HepG2 (cell line): ENCODE results near the gene KANK4. TPM values are rescaled to one million over a fixed set of nuclear protein-coding genes. Genes with fewer than 3 reads are reported as not detected.

Experiments
- ELF4 ChIP-seq: sonication (generic); formaldehyde crosslinking; IDR thresholded peaks from 2 replicates; pipeline ENCODE4 v1.5.0; 2020; ENCODE audit warnings: missing genetic modification reagents, mild to moderate bottlenecking, moderate library complexity, borderline replicate concordance
- FOXK2 ChIP-seq: fragments of 450-650 bp; IDR thresholded peaks from 2 replicates; pipeline ENCODE4 v1.6.1; 2016
- GPBP1L1 ChIP-seq: sonication (generic); formaldehyde crosslinking; IDR thresholded peaks from 2 replicates; pipeline ENCODE4 v1.5.0; 2020; ENCODE audit warnings: mild to moderate bottlenecking, missing genetic modification reagents
- KDM6A ChIP-seq: IDR thresholded peaks from 2 replicates; pipeline ENCODE4 v1.6.1; 2016; ENCODE audit warnings: low read depth
- NCOA5 ChIP-seq: sonication (generic); formaldehyde crosslinking; IDR thresholded peaks from 2 replicates; pipeline ENCODE4 v1.4.0; 2020; ENCODE audit warnings: missing genetic modification reagents
- NFIC ChIP-seq: IDR thresholded peaks from 2 replicates; pipeline ENCODE4 v1.6.1; 2012; ENCODE audit warnings: mild to moderate bottlenecking, low read length, inconsistent platforms
- NR2F6 ChIP-seq, 2 experiments: IDR thresholded peaks; 2 replicates each; pipeline ENCODE4 v1.6.1; 2016; ENCODE audit warnings: antibody characterized with exemption in 1 of 2, mild to moderate bottlenecking in 1 of 2
- TCF12 ChIP-seq, 2 experiments: fragments of 450-650 bp in 1 of 2; sonication (generic) in 1 of 2; formaldehyde crosslinking in 1 of 2; IDR thresholded peaks; 2 replicates each; pipeline versions ENCODE4 v1.6.1 to v1.8.0; 2017 to 2022; ENCODE audit warnings: antibody characterized with exemption in 1 of 2, mild to moderate bottlenecking in 1 of 2, missing genetic modification reagents in 1 of 2, moderate library complexity in 1 of 2
- TMF1 ChIP-seq: sonication (generic); formaldehyde crosslinking; IDR thresholded peaks from 2 replicates; pipeline ENCODE4 v1.8.1; 2022; ENCODE audit warnings: low read depth, missing genetic modification reagents
- ZBTB8A ChIP-seq: sonication (generic); formaldehyde crosslinking; IDR thresholded peaks from 2 replicates; pipeline ENCODE4 v1.4.0; 2020; ENCODE audit warnings: mild to moderate bottlenecking, low read depth, missing genetic modification reagents, borderline replicate concordance
- ZNF124 ChIP-seq: sonication (generic); formaldehyde crosslinking; IDR thresholded peaks from 2 replicates; pipeline ENCODE4 v1.4.0; 2020; ENCODE audit warnings: missing genetic modification reagents
- ZNF20 ChIP-seq: sonication (generic); formaldehyde crosslinking; IDR thresholded peaks from 2 replicates; pipeline ENCODE4 v1.4.0; 2020; ENCODE audit warnings: mild to moderate bottlenecking, moderate library complexity, missing genetic modification reagents
- ZNF430 ChIP-seq: sonication (generic); formaldehyde crosslinking; IDR thresholded peaks from 2 replicates; pipeline ENCODE4 v1.9.0; 2021; ENCODE audit warnings: mild to moderate bottlenecking, missing genetic modification reagents
- ZNF567 ChIP-seq: sonication (generic); formaldehyde crosslinking; IDR thresholded peaks from 2 replicates; pipeline ENCODE4 v1.8.1; 2023; ENCODE audit warnings: mild to moderate bottlenecking, missing genetic modification reagents, borderline replicate concordance
- polyA plus RNA-seq, 8 experiments: library from polyadenylated mRNA; depleted of rRNA in 3 of 8; stranded (reverse) in 7 of 8; unstranded in 1 of 8; fragments of >200 nt; fragmentation: Illumina TruSeq in 4 of 8; extraction: Trizol in 4 of 8; gene quantifications; 2 replicates each; pipeline versions ENCODE4 v1.2.1 to v1.2.3, GENCODE V29; 2011 to 2016; ENCODE audit warnings: low read depth in 4 of 8, missing spikeins in 1 of 8, mixed read lengths in 1 of 8; ENCODE audit not compliant: insufficient read depth in 1 of 8
- total RNA-seq, 5 experiments: library from RNA; depleted of rRNA; stranded (reverse); fragments of >200 nt; fragmentation: Illumina TruSeq; extraction: Trizol; gene quantifications; 2 replicates each; pipeline ENCODE4 v1.2.3, GENCODE V29; 2016; ENCODE audit warnings: low read depth in 1 of 5
- TF ChIP-seq, protein P1 (sequence below): sonication (generic); formaldehyde crosslinking; conservative IDR thresholded peaks from 2 replicates; pipeline ENCODE4 v1.4.0; 2020; ENCODE audit warnings: mild to moderate bottlenecking, missing genetic modification reagents, moderate library complexity
- TF ChIP-seq, protein P2 (sequence below): sonication (generic); formaldehyde crosslinking; IDR thresholded peaks from 2 replicates; pipeline ENCODE4 v1.5.1; 2020; ENCODE audit warnings: missing genetic modification reagents, mild to moderate bottlenecking, borderline replicate concordance
- TF ChIP-seq, protein P3 (sequence below): sonication (generic); formaldehyde crosslinking; IDR thresholded peaks from 2 replicates; pipeline ENCODE4 v1.8.1; 2023; ENCODE audit warnings: mild to moderate bottlenecking, inconsistent platforms, moderate library complexity, missing genetic modification reagents, borderline replicate concordance
- TF ChIP-seq, protein P4 (sequence below): sonication (generic); formaldehyde crosslinking; IDR thresholded peaks from 2 replicates; pipeline ENCODE4 v1.4.0; 2020; ENCODE audit warnings: missing genetic modification reagents, borderline replicate concordance

Gene KANK4
- total and polyA plus RNA-seq, 2 of the 13 experiments (the other 11 are each of a cell fraction or from before 2014, with no cell fraction given), result 16.1 to 25.7 TPM

GRCh38 chr1:62285984-62286785 lies 33.0 kb downstream of the KANK4 start (continued):
- TF ChIP-seq, protein P1, sequence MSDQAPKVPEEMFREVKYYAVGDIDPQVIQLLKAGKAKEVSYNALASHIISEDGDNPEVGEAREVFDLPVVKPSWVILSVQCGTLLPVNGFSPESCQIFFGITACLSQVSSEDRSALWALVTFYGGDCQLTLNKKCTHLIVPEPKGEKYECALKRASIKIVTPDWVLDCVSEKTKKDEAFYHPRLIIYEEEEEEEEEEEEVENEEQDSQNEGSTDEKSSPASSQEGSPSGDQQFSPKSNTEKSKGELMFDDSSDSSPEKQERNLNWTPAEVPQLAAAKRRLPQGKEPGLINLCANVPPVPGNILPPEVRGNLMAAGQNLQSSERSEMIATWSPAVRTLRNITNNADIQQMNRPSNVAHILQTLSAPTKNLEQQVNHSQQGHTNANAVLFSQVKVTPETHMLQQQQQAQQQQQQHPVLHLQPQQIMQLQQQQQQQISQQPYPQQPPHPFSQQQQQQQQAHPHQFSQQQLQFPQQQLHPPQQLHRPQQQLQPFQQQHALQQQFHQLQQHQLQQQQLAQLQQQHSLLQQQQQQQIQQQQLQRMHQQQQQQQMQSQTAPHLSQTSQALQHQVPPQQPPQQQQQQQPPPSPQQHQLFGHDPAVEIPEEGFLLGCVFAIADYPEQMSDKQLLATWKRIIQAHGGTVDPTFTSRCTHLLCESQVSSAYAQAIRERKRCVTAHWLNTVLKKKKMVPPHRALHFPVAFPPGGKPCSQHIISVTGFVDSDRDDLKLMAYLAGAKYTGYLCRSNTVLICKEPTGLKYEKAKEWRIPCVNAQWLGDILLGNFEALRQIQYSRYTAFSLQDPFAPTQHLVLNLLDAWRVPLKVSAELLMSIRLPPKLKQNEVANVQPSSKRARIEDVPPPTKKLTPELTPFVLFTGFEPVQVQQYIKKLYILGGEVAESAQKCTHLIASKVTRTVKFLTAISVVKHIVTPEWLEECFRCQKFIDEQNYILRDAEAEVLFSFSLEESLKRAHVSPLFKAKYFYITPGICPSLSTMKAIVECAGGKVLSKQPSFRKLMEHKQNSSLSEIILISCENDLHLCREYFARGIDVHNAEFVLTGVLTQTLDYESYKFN, result peak; percentile 77
- TF ChIP-seq, protein P2, sequence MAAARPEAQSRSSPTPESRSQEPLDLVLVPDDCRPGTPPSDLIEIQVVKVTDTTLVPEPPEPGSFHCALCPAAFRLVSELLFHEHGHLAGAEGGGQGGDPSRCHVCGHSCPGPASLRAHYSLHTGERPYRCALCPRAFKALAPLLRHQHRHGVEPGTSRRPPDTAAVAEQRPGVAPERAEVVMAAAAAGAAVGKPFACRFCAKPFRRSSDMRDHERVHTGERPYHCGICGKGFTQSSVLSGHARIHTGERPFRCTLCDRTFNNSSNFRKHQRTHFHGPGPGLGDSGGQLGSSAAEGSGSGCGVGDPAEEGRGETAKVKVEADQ (CRISPR knock-in tag), result no peak
- no peak for TF ChIP-seq GPBP1L1 (CRISPR knock-in tag)
- no peak for TF ChIP-seq KDM6A (CRISPR knock-in tag)
- TF ChIP-seq TMF1 (CRISPR knock-in tag), result no peak
- TF ChIP-seq ZNF567 (CRISPR knock-in tag), result no peak
- TF ChIP-seq TCF12 (IDR thresholded peaks at IDR 0.05), result no peak
- TF ChIP-seq TCF12 (CRISPR knock-in tag; IDR thresholded peaks at IDR 0.05), result no peak
- TF ChIP-seq NR2F6 (IDR thresholded peaks at IDR 0.05), result peak; percentile 83
- TF ChIP-seq NR2F6 (CRISPR knock-in tag; IDR thresholded peaks at IDR 0.05), result peak; percentile 84
- TF ChIP-seq, protein P3, sequence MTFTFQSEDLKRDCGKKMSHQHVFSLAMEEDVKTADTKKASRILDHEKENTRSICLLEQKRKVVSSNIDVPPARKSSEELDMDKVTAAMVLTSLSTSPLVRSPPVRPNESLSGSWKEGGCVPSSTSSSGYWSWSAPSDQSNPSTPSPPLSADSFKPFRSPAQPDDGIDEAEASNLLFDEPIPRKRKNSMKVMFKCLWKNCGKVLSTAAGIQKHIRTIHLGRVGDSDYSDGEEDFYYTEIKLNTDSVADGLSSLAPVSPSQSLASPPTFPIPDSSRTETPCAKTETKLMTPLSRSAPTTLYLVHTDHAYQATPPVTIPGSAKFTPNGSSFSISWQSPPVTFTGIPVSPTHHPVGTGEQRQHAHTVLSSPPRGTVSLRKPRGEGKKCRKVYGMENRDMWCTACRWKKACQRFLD (CRISPR knock-in tag), result no peak
- TF ChIP-seq ZNF124 (CRISPR knock-in tag), result no peak
- no peak for TF ChIP-seq ZBTB8A
- TF ChIP-seq FOXK2, result no peak
- TF ChIP-seq ZNF20 (CRISPR knock-in tag), result no peak
- TF ChIP-seq ZNF430 (CRISPR knock-in tag), result 0 out of 2 replicates have a peak, but pooled peaks have one; percentile 50
- no peak for TF ChIP-seq NFIC
- TF ChIP-seq NCOA5 (CRISPR knock-in tag), result no peak
- TF ChIP-seq, protein P4, sequence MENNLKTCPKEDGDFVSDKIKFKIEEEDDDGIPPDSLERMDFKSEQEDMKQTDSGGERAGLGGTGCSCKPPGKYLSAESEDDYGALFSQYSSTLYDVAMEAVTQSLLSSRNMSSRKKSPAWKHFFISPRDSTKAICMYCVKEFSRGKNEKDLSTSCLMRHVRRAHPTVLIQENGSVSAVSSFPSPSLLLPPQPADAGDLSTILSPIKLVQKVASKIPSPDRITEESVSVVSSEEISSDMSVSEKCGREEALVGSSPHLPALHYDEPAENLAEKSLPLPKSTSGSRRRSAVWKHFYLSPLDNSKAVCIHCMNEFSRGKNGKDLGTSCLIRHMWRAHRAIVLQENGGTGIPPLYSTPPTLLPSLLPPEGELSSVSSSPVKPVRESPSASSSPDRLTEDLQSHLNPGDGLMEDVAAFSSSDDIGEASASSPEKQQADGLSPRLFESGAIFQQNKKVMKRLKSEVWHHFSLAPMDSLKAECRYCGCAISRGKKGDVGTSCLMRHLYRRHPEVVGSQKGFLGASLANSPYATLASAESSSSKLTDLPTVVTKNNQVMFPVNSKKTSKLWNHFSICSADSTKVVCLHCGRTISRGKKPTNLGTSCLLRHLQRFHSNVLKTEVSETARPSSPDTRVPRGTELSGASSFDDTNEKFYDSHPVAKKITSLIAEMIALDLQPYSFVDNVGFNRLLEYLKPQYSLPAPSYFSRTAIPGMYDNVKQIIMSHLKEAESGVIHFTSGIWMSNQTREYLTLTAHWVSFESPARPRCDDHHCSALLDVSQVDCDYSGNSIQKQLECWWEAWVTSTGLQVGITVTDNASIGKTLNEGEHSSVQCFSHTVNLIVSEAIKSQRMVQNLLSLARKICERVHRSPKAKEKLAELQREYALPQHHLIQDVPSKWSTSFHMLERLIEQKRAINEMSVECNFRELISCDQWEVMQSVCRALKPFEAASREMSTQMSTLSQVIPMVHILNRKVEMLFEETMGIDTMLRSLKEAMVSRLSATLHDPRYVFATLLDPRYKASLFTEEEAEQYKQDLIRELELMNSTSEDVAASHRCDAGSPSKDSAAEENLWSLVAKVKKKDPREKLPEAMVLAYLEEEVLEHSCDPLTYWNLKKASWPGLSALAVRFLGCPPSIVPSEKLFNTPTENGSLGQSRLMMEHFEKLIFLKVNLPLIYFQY, result no peak
- no peak for TF ChIP-seq ELF4 (CRISPR knock-in tag)
